ENCODE measurements around the gene ANTXR1.

The ANTXR1 gene

GRCh38 chr2:69122271-69122670 lies 109.3 kb downstream of the ANTXR1 start:
- TF ChIP-seq ZFP30 (CRISPR knock-in tag; IDR thresholded peaks at IDR 0.05), result no peak
- TF ChIP-seq ESRRG (CRISPR knock-in tag; IDR thresholded peaks at IDR 0.05), result no peak
- no peak for TF ChIP-seq CSDC2 (CRISPR knock-in tag; IDR thresholded peaks at IDR 0.05)
- ATAC-seq, result no peak

- ATAC-seq, result no peak
- no peak for TF ChIP-seq ESRRG (CRISPR knock-in tag; IDR thresholded peaks at IDR 0.05)
- no peak for TF ChIP-seq ZFP30 (CRISPR knock-in tag; IDR thresholded peaks at IDR 0.05)
- no peak for TF ChIP-seq TSHZ2 (CRISPR knock-in tag; IDR thresholded peaks at IDR 0.05)
- no peak for TF ChIP-seq GLIS3 (CRISPR knock-in tag; IDR thresholded peaks at IDR 0.05)
- no peak for TF ChIP-seq SNAI2 (CRISPR knock-in tag; IDR thresholded peaks at IDR 0.05)
- TF ChIP-seq PPARA (CRISPR knock-in tag; IDR thresholded peaks at IDR 0.05; ENCODE audit: borderline replicate concordance), result no peak
- no peak for TF ChIP-seq TCF4 (CRISPR knock-in tag; IDR thresholded peaks at IDR 0.05; ENCODE audit: borderline replicate concordance)
- no peak for TF ChIP-seq ARNTL (CRISPR knock-in tag; IDR thresholded peaks at IDR 0.05; ENCODE audit: borderline replicate concordance, low read depth)
- TF ChIP-seq OSR1 (CRISPR knock-in tag; IDR thresholded peaks at IDR 0.05), result no peak
- no peak for TF ChIP-seq RARB (CRISPR knock-in tag; IDR thresholded peaks at IDR 0.05)
- no peak for TF ChIP-seq ZNF70 (CRISPR knock-in tag; IDR thresholded peaks at IDR 0.05)
- TF ChIP-seq CSDC2 (CRISPR knock-in tag; IDR thresholded peaks at IDR 0.05), result no peak
Measured at GRCh38 chr2:69123182-69123581, 110.2 kb downstream of the ANTXR1 start.

- ATAC-seq, result no peak
- TF ChIP-seq CSRNP3 (CRISPR knock-in tag; IDR thresholded peaks at IDR 0.05) (no peak), SNAI2 (CRISPR knock-in tag; IDR thresholded peaks at IDR 0.05) (no peak), CREB5 (CRISPR knock-in tag; IDR thresholded peaks at IDR 0.05; ENCODE audit: low read depth) (no peak), PATZ1 (CRISPR knock-in tag; IDR thresholded peaks at IDR 0.05; ENCODE audit: borderline replicate concordance) (no peak), GLIS3 (CRISPR knock-in tag; IDR thresholded peaks at IDR 0.05) (no peak), ZNF565 (CRISPR knock-in tag; conservative IDR thresholded peaks at IDR 0.05; ENCODE audit: low read depth) (no peak), ZFP3 (CRISPR knock-in tag; IDR thresholded peaks at IDR 0.05) (no peak)
Measured at GRCh38 chr2:69124343-69124742, 111.4 kb downstream of the ANTXR1 start.

- no peak for ATAC-seq
Measured at GRCh38 chr2:69125816-69126215, 112.8 kb downstream of the ANTXR1 start.

More at GRCh38 chr2:69125816-69126215, 112.8 kb downstream of the ANTXR1 start:
- no peak for TF ChIP-seq PATZ1 (CRISPR knock-in tag; IDR thresholded peaks at IDR 0.05; ENCODE audit: borderline replicate concordance)
- no peak for TF ChIP-seq PPARA (CRISPR knock-in tag; IDR thresholded peaks at IDR 0.05; ENCODE audit: borderline replicate concordance)
- no peak for TF ChIP-seq ZNF70 (CRISPR knock-in tag; IDR thresholded peaks at IDR 0.05)
- no peak for TF ChIP-seq SNAI2 (CRISPR knock-in tag; IDR thresholded peaks at IDR 0.05)
- TF ChIP-seq ESRRG (CRISPR knock-in tag; IDR thresholded peaks at IDR 0.05), result no peak
- TF ChIP-seq ARNTL (CRISPR knock-in tag; IDR thresholded peaks at IDR 0.05; ENCODE audit: borderline replicate concordance, low read depth), result no peak
- TF ChIP-seq TCF4 (CRISPR knock-in tag; IDR thresholded peaks at IDR 0.05; ENCODE audit: borderline replicate concordance), result no peak
- TF ChIP-seq BACH2 (CRISPR knock-in tag; IDR thresholded peaks at IDR 0.05; ENCODE audit: borderline replicate concordance), result no peak
